Mucosa of descending colon (tissue), 3 donors: ENCODE measurements around the gene SERF1A. TPM values are rescaled to one million over a fixed set of nuclear protein-coding genes. Genes with fewer than 3 reads are reported as not detected.
"Not testable (repeated sequence)": the region's sequence is repeated elsewhere in the genome, so short reads cannot be mapped to it uniquely, and the experiment has no call there.

Experiments used
- ATAC-seq: fragments of 200-7000 bp; cut with Tn5 transposase; one replicate; pipeline ENCODE4 v1.9.1; 2020; ENCODE audit warnings: mild to moderate bottlenecking, moderate library complexity
- DNase-seq, 3 donors: peaks; one replicate each; pipeline ENCODE4 v3.0.0-alpha.2; 2020
- H3K36me3 ChIP-seq: fragments of 200-600 bp; one replicate; pipeline ENCODE4 v1.8.0; 2021; ENCODE audit warnings: low read depth, mild to moderate bottlenecking
- H3K4me1 ChIP-seq: fragments of 200-600 bp; one replicate; pipeline ENCODE4 v1.8.0; 2021; ENCODE audit warnings: low read depth, mild to moderate bottlenecking
- H3K4me3 ChIP-seq: fragments of 200-600 bp; one replicate; pipeline ENCODE4 v1.8.0; 2021; ENCODE audit warnings: mild to moderate bottlenecking
- H3K9me3 ChIP-seq: fragments of 200-600 bp; one replicate; pipeline ENCODE4 v1.8.0; 2021; ENCODE audit warnings: mild to moderate bottlenecking
- intact Hi-C, 2 donors: fragments of 100-400 bp; cut with DNase I in 1 of 2; cut with micrococcal nuclease in 1 of 2; formaldehyde crosslinking; loops; one replicate each; pipeline versions ENCODE4 v1.11.0 to v1.11.1; 2022; cut with DNase I, micrococcal nuclease
- long read RNA-seq, 2 donors: library from polyadenylated mRNA; unstranded; transcript quantifications; one replicate each; pipeline ENCODE4 v2.0.0, GENCODE V29; 2019 to 2021
- total RNA-seq, 3 donors: library from RNA; stranded (reverse); fragmentation: NEBNext Ultra II Directional in 2 of 3; extraction: Animal tissue kit (Norgen Biotek cat#: 25700) in 2 of 3; gene quantifications; one replicate each; pipeline versions ENCODE4 v1.2.1 to v1.2.4, GENCODE V29; 2021 to 2023
- donor health status: DM: no; HTN: no; CAD: no; lungs with moderate emphysema.
- donor health status: DM: no; HTN: no; CAD: no.
- donor health status: DM: no; HTN: yes; CAD: no.

SERF1A gene
- 1 to 10 TPM; 3.1 to 9.8 (median 6.4) TPM for total RNA-seq
- long read RNA-seq, donor 1, transcript SERF1A-201 (3 exons, 963 nt) = major isoform, 12 of 13 reads
- long read RNA-seq, donor 1, partial matches to known transcripts = 0 of 13 reads
- long read RNA-seq, donor 1, other reads (novel, unspliced or antisense) = 0 of 13 reads
- long read RNA-seq, donor 2, transcript SERF1A-201 (3 exons, 963 nt) = major isoform, 8 of 10 reads
- long read RNA-seq, donor 2, partial matches to known transcripts = 0 of 10 reads
- long read RNA-seq, donor 2, other reads (novel, unspliced or antisense) = 1 of 10 reads

DNA sequence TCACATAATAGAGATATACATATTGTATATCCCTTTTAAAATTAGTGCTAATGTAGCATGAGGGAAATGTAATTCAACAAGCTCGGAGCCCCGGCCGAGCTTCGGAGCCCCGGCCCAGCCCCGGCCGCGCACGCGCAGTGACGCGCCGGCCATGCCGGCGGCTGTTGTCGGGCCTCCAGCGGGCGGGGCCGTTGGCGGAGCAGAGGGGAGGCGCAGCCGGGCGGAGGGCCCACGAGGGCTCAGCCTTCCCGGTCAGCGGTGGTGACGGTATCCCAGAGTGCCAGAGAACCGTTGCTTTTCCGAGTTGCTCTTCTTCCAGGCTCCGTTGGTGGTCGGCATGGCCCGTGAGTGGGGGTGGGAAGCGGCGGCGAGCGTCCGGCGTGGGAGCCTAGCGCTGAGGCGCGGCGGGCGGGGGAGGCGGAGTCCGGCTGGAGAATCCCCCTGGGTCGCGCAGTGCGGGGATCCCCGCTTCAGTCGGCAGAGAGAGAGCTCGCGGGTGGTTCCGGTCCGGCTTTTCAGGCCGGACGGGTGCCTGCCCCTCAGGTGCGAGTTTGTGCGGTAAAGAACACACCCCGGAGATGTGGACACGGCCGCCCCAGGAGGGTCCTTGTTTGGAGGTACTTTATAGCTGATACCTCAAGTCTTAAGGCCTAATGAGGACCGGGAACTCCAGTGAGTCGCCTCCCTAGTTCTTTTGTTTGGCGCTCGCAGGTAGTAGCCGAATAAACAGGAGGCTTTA, at the start of gene SERF1A:
Gene SERF1A (plus strand): TSS at position 137 of the 739 bp plus-strand sequence. CDS start 201 bp downstream, at position 338.
- intact Hi-C loops, H3K4me1 ChIP-seq, DNase-seq, H3K9me3 ChIP-seq, H3K36me3 ChIP-seq, H3K4me3 ChIP-seq: not testable (repeated sequence)
- ATAC-seq = peak; percentile 97

GRCh38 chr5:70866778-70867177, 33.7 kb upstream of the SERF1A start:
- H3K4me3 ChIP-seq, ATAC-seq, DNase-seq, H3K9me3 ChIP-seq, H3K36me3 ChIP-seq, H3K4me1 ChIP-seq, intact Hi-C loops: not testable (repeated sequence)

DNA sequence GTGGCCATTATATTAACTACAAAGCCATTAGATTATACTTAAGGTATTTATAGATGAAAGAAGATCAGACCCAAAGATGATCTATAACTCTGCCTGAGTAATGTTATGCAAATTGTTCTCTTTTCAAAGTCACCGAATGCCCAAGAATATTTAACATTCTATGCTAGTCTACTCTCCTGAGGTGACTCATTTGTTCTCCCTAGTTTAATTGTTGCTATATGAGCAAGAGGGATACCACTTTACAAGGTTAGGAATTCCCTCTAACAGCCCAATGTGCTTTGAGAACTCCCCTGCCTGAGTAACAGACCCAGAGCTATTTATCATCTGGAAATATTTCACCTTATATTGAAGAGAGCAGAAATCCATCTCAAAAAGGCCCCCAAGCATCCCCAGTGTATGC, 29.8 kb upstream of the SERF1A start:
- H3K9me3 ChIP-seq, H3K4me3 ChIP-seq, H3K4me1 ChIP-seq, ATAC-seq, H3K36me3 ChIP-seq, DNase-seq, intact Hi-C loops: not testable (repeated sequence)

DNA sequence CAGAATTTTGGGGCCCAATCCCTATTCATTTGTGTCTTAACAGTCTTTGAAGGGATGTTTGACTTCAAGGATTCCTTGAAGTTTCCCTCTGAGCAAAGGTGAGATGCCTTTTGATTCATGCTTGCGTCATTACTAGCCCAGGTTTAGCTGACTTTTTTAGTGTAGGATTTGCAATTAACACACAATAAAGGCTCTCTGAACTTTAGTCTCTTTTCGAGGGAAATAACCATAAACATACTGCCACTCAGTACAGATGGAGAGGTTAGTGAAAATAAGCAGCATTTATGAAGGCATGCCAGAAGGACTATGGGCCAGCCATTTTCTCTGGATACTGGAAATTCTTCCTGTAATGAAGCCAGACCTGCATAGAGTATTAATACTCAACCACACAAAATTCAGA, 4.4 kb upstream of the SERF1A start:
- intact Hi-C loops = not testable (repeated sequence)
- peak; percentile 74 for ATAC-seq

DNA sequence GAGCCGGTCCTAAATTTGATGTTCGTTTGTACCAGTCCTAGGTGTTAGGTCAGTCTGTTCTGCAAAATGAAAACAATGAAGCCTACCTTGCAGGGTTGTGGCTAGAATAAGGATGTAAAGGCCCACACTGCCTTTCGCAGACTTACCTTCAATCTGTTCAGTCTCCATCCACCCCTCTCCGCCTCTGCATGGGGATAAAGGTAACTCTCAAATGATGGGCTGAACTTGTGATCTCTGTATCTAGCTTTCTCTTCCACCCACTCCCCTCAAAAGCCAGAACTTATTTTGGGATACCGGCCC, 753 bp downstream of the SERF1A start:
- intact Hi-C loops, DNase-seq, H3K4me1 ChIP-seq, H3K36me3 ChIP-seq, H3K9me3 ChIP-seq, H3K4me3 ChIP-seq: not testable (repeated sequence)
- ATAC-seq = peak; percentile 48

More for the DNA sequence above, 4.4 kb upstream of the SERF1A start:
- not testable (repeated sequence) for H3K4me1 ChIP-seq, H3K4me3 ChIP-seq, H3K36me3 ChIP-seq, DNase-seq, H3K9me3 ChIP-seq

DNA sequence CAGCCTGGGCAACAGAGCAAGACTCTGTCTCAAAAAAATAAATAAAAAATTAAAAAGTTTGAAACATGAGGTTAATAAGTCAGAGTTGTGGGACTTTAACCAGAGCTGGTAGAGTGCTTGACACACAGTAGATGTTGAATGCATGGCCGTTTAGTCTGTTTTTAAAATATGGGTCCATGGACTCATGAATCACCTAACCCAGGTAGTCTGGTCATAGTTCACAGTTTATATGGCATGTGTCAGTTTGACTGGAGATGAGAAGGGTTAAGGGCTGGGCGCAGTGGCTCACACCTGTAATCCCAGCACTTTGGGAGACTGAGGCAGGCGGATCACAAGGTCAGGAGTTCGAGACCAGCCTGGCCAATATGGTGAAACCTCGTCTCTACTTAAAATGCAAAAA, 6.2 kb downstream of the SERF1A start:
- DNase-seq, H3K4me1 ChIP-seq, H3K36me3 ChIP-seq, H3K9me3 ChIP-seq, H3K4me3 ChIP-seq, intact Hi-C loops: not testable (repeated sequence)
- peak; percentile 76 for ATAC-seq

- H3K9me3 ChIP-seq, H3K4me3 ChIP-seq, H3K4me1 ChIP-seq, ATAC-seq, DNase-seq, H3K36me3 ChIP-seq, intact Hi-C loops: not testable (repeated sequence)
Observed at GRCh38 chr5:70916829-70917228, 16.4 kb downstream of the SERF1A start.

- intact Hi-C loops, H3K4me1 ChIP-seq, H3K4me3 ChIP-seq, DNase-seq, H3K9me3 ChIP-seq, H3K36me3 ChIP-seq: not testable (repeated sequence)
- ATAC-seq = peak; percentile 59
Observed at GRCh38 chr5:70925211-70925562, 24.7 kb downstream of the SERF1A start.

DNA sequence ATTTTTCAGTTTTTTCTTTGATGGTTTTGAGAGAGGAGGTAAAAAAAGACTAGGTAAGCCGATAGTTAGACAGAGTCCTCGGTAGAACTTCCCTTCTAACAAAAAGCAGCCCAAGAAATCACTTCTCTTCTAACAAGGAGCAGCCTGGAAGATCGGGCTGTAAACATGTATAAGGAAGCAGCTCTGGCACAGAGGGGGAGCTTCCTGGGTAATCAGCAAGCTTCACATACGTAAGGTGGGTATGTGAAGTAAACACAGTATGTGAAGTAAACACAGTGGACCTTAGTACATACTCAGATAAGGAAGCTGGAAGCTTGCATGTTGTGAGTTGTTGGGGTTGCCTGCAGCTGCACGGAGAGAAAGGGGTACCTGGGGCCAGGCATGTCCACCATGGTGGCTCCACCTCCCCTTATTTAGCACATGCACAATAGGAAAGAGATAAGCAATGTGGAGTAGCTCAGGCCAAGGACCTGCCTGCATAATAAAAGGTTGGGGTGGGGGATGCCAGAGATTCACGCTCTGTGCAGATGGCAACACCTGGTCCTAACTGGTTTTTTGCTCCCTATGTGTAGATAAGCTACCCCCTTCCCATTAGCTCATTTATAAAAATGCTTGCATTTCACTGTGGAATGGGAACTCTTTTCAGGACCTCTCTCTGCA, 31.4 kb downstream of the SERF1A start:
- H3K4me1 ChIP-seq, H3K4me3 ChIP-seq, ATAC-seq, H3K36me3 ChIP-seq, intact Hi-C loops, H3K9me3 ChIP-seq, DNase-seq: not testable (repeated sequence)

DNA sequence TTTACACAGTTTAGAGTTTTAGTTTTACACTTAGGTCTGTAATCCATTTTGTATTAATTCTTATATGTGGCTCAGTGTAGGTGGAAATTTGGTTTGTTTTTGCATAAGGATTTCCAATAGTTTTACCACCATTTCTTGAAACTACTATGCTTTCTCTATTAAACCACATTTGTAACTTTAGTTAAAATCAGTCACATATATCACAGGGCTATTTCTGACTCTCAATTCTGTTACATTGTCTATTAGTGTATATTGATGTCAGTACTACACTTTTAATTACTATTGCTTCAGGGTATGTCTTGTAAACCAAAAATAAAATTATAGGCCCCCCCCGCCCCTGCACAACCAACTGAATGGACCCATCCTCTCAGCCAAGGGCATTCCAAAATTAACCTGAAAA, 32.1 kb downstream of the SERF1A start:
- H3K36me3 ChIP-seq, H3K4me3 ChIP-seq, DNase-seq, intact Hi-C loops, H3K4me1 ChIP-seq, ATAC-seq, H3K9me3 ChIP-seq: not testable (repeated sequence)

DNA sequence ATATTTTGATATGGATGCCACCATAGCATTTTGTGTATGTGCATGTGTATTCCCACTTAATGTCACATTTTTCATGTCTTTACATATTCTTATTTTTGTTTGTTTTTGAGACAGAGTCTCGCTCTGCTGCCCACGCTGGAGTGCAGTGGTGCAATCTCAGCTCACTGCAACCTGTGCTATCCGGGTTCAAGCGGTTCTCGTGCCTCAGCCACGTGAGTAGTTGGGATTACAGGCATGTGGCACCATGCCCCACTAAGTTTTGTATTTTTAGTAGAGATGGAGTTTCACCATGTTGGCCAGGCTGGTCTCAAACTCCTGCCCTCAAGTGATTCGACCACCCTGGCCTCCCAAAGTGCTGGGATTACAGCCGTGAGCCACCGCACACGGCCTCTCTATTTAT, 52.6 kb downstream of the SERF1A start:
- intact Hi-C loops, H3K36me3 ChIP-seq: not testable (repeated sequence)
- DNase-seq = peak in 1 of 3 donors; percentile 2

More for the DNA sequence above, 52.6 kb downstream of the SERF1A start:
- not testable (repeated sequence) for ATAC-seq, H3K4me3 ChIP-seq, H3K4me1 ChIP-seq, H3K9me3 ChIP-seq

Other genes with a start within 250 kb of the SERF1A start
- 10 to 100 TPM; 20.2 to 26.3 (median 24.8) TPM for gene SMN1, start 24.4 kb downstream of the SERF1A start, total RNA-seq
- 10 to 100 TPM; 17.3 to 19.4 (median 18.9) TPM for gene NAIP, start 124.7 kb downstream of the SERF1A start, total RNA-seq
- gene GTF2H2, start 167.0 kb downstream of the SERF1A start, total RNA-seq = 10 to 100 TPM; 19.9 to 23.7 (median 22.8) TPM